ENCODE measurements around the gene SORBS1. TPM values are rescaled to one million over a fixed set of nuclear protein-coding genes. Genes with fewer than 3 reads are reported as not detected.

Gene SORBS1
- total RNA-seq, 1 experiment from 2014 or later, result 4.1 TPM

- no TSS peak for BruUV-seq (replicated peaks)
- CTCF ChIA-PET, result interaction anchor here (1.0 kb wide), 1 partner anchor 70 kb away, joined by 3 read pairs; no protein-coding TSS in a partner anchor
- no peaks in the 10 kb centered on the region for H3K36me3 ChIP-seq (ENCODE audit: low read depth, low read length)
- POLR2A ChIA-PET (ENCODE audit: unreplicated experiment), result interaction anchor here (0.6 kb wide), 1 partner anchor 32 kb away, joined by 3 read pairs; no protein-coding TSS in a partner anchor
- H2AFZ ChIP-seq (ENCODE audit: low read length), result peak overlapping the region; percentile 41; the same call in 1 of the 2 replicates
- no peaks in the 10 kb centered on the region for H3K9me2 ChIP-seq (replicated peaks; ENCODE audit: low read length)
- no peak overlapping the region for H3K4me3 ChIP-seq (ENCODE audit: low read length)
- H4K20me1 ChIP-seq (ENCODE audit: low read length), result no peaks in the 10 kb centered on the region
- H3K9ac ChIP-seq (ENCODE audit: low read length), result no peak overlapping the region
- no peaks in the 10 kb centered on the region for H3K79me2 ChIP-seq (ENCODE audit: low read length)
- intact Hi-C loops (cut with micrococcal nuclease), result loop anchor here (1.0 to 2.0 kb wide), 2 partner anchors 15 to 156 kb away; no protein-coding TSS in a partner anchor
- no peak for TF ChIP-seq EZH2 (IDR thresholded peaks at IDR 0.05; ENCODE audit: low read length, unreplicated experiment)
- no peak for TF ChIP-seq EZH2phosphoT487 (IDR thresholded peaks at IDR 0.05; ENCODE audit: borderline replicate concordance, low read length)
- no peak for TF ChIP-seq CTCF (conservative IDR thresholded peaks at IDR 0.05; ENCODE audit: low read depth, low read length)
- DNase-seq (peak; percentile 85), ATAC-seq (peak; percentile 97)
- H3K4me1 ChIP-seq (ENCODE audit: insufficient read depth, low read length), result peaks cover 16% of the 10 kb centered on the region
- no peaks in the 10 kb centered on the region for H3K27me3 ChIP-seq (ENCODE audit: low read length)
- H3K4me2 ChIP-seq (ENCODE audit: low read length), result peak overlapping the region; percentile 67
- no peaks in the 10 kb centered on the region for H3K9me3 ChIP-seq (ENCODE audit: low read length)
- H3F3A ChIP-seq (ENCODE audit: low read length, unreplicated experiment), result no peaks in the 10 kb centered on the region
- peak overlapping the region; percentile 31 for H3K27ac ChIP-seq (ENCODE audit: low read length)
These were observed 115.8 kb downstream of the SORBS1 start for GRCh38 chr10:95445223-95445836.

- ATAC-seq (no peak), DNase-seq (no peak)
- BruUV-seq (replicated peaks), result no TSS peak
- no peak overlapping the region for H2AFZ ChIP-seq (ENCODE audit: low read length)
- no peak overlapping the region for H3K4me3 ChIP-seq (ENCODE audit: low read length)
- no peaks in the 10 kb centered on the region for H4K20me1 ChIP-seq (ENCODE audit: low read length)
- no peaks in the 10 kb centered on the region for H3K9me2 ChIP-seq (replicated peaks; ENCODE audit: low read length)
- ChIA-PET POLR2A (ENCODE audit: unreplicated experiment) (interaction anchor here (0.5 to 0.6 kb wide), 2 partner anchors 31 to 96 kb away, joined by 3 read pairs; no protein-coding TSS in a partner anchor), CTCF (interaction anchor here (1.0 kb wide), 1 partner anchor 70 kb away, joined by 3 read pairs; no protein-coding TSS in a partner anchor)
- TF ChIP-seq EZH2 (IDR thresholded peaks at IDR 0.05; ENCODE audit: low read length, unreplicated experiment) (no peak), CTCF (conservative IDR thresholded peaks at IDR 0.05; ENCODE audit: low read depth, low read length) (no peak), EZH2phosphoT487 (IDR thresholded peaks at IDR 0.05; ENCODE audit: borderline replicate concordance, low read length) (no peak)
- H3K9ac ChIP-seq (ENCODE audit: low read length), result no peak overlapping the region
- no peaks in the 10 kb centered on the region for H3K79me2 ChIP-seq (ENCODE audit: low read length)
- H3K9me3 ChIP-seq (ENCODE audit: low read length), result no peaks in the 10 kb centered on the region
- H3K4me1 ChIP-seq (ENCODE audit: insufficient read depth, low read length), result peaks cover 16% of the 10 kb centered on the region
- H3F3A ChIP-seq (ENCODE audit: low read length, unreplicated experiment), result no peaks in the 10 kb centered on the region
- H3K4me2 ChIP-seq (ENCODE audit: low read length), result 0 out of 2 replicates have a peak overlapping the region, but pooled peaks have one; percentile 67
- H3K27ac ChIP-seq (ENCODE audit: low read length), result no peak overlapping the region
- H3K27me3 ChIP-seq (ENCODE audit: low read length), result no peaks in the 10 kb centered on the region
- intact Hi-C loops (cut with micrococcal nuclease), result loop anchor here (1.0 to 2.0 kb wide), 2 partner anchors 14 to 157 kb away; no protein-coding TSS in a partner anchor
- no peaks in the 10 kb centered on the region for H3K36me3 ChIP-seq (ENCODE audit: low read depth, low read length)
These were observed 116.4 kb downstream of the SORBS1 start for GRCh38 chr10:95444792-95445191.

DNA sequence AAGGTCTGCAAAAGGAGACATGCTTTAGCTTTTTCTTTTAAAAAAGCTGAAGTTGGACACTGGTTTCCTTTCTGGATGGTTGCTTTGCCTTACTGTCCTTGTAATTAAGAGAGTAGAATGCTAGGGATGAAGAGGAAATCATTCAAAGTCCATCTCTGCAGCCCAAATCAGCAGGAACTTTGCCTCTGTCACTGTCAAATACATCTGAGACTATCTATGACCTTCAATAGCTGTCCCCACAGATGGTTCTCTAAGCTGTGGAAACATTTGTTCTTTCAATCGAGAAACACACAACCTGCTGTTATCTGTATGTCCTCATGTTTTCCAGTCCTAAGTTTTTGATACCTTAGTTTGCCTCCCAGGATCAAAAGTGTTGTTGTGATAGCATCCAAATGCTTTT lies 117.5 kb downstream of the SORBS1 start:
- intact Hi-C loops (cut with micrococcal nuclease), result loop anchor here (2.0 kb wide), 1 partner anchor 13 kb away; no protein-coding TSS in a partner anchor
- H3F3A ChIP-seq (ENCODE audit: low read length, unreplicated experiment), result no peaks in the 10 kb centered on the region
- H2AFZ ChIP-seq (ENCODE audit: low read length), result no peak overlapping the region
- H3K27ac ChIP-seq (ENCODE audit: low read length), result no peak overlapping the region
- peaks cover 16% of the 10 kb centered on the region for H3K4me1 ChIP-seq (ENCODE audit: insufficient read depth, low read length)
- no peaks in the 10 kb centered on the region for H3K79me2 ChIP-seq (ENCODE audit: low read length)
- no peaks in the 10 kb centered on the region for H3K27me3 ChIP-seq (ENCODE audit: low read length)
- DNase-seq, result no peak
- ATAC-seq, result no peak
- H3K4me3 ChIP-seq (ENCODE audit: low read length), result no peak overlapping the region
- no peak for TF ChIP-seq EZH2phosphoT487 (IDR thresholded peaks at IDR 0.05; ENCODE audit: borderline replicate concordance, low read length)
- TF ChIP-seq CTCF (conservative IDR thresholded peaks at IDR 0.05; ENCODE audit: low read depth, low read length), result no peak
- no peak for TF ChIP-seq EZH2 (IDR thresholded peaks at IDR 0.05; ENCODE audit: low read length, unreplicated experiment)
- no peaks in the 10 kb centered on the region for H3K9me2 ChIP-seq (replicated peaks; ENCODE audit: low read length)
- H3K9ac ChIP-seq (ENCODE audit: low read length), result no peak overlapping the region
- CTCF ChIA-PET, result no interaction called here
- no peak overlapping the region for H3K4me2 ChIP-seq (ENCODE audit: low read length)
- no peaks in the 10 kb centered on the region for H3K36me3 ChIP-seq (ENCODE audit: low read depth, low read length)
- POLR2A ChIA-PET (ENCODE audit: unreplicated experiment), result no interaction called here
- H3K9me3 ChIP-seq (ENCODE audit: low read length), result no peaks in the 10 kb centered on the region
- no peaks in the 10 kb centered on the region for H4K20me1 ChIP-seq (ENCODE audit: low read length)
- no TSS peak for BruUV-seq (replicated peaks)
